ENCODE data around the gene PSMC3IP. TPM values are rescaled to one million over a fixed set of nuclear protein-coding genes. Genes with fewer than 3 reads are reported as not detected.
A peak's percentile ranks its signal among the peaks of the same experiment; 100 is the strongest.

PSMC3IP gene
- total RNA-seq, 1 experiment from 2014 or later, result 23.3 TPM

DNA sequence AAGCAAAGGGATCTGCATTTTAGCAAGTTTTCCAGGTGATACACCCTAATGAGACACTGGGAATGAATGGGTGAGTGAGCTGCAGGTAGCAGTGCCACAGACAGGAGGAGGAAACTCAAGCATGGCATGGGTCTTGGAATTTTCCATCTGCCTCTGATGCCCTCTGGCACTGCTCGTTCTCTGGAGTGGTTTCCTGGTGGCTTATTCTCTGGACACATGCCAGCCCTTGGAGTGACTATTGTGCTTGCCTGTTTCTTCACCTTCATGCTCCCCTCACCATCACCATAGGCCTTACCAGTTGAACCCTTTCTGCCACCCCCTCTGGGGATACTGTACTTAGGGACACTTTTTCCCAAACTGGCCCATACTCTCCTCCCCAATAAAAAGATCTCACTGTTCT lies 14.0 kb downstream of the PSMC3IP start:
- DNase-seq (ENCODE audit: low spot score) (no peak), ATAC-seq (no peak)
- Mint-ChIP-seq H3K36me3 (peaks cover 3% of the 10 kb centered on the region), H3K4me1 (peaks cover 22% of the 10 kb centered on the region), H3K27ac (no peak overlapping the region; the same call in 1 of the 2 replicates), H3K27me3 (ENCODE audit: low read depth) (no peaks in the 10 kb centered on the region), H3K9me3 (no peaks in the 10 kb centered on the region), H3K4me3 (peak overlapping the region; percentile 88)
- POLR2A ChIA-PET, result no interaction called here
- TF ChIP-seq ZNF263 (CRISPR knock-in tag; IDR thresholded peaks at IDR 0.05; ENCODE audit: low read depth), result no peak
- TF ChIP-seq, protein P1, sequence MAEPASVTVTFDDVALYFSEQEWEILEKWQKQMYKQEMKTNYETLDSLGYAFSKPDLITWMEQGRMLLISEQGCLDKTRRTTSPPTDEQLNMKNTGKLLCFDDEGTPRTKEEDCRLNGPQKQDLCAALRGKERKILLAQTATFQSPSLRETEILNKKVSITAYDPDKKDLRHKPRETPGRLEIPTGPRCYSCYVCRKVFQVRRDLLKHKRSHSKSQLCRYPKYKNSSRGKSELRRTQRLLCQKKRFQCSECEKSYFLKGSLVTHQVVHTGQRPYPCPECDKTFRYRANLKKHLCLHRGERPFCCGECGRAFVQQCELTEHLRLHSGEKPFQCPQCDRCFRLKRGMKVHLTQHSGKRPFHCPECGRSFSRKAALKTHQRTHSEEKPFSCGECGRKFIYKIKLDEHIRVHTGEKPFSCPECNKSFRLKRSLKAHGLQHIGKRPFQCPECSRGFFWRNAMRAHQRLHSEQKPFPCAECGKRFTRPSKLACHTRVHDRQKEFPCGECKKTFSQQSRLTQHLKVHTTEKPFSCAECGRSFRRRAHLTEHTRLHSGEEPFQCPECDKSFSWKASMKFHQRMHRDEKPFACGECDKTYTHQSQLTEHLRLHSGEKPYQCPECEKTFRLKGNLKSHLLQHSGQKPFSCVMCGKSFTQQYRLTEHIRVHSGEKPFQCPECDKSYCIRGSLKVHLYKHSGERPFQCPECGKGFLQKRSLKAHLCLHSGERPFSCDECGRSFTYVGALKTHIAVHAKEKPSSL (CRISPR knock-in tag; conservative IDR thresholded peaks at IDR 0.05), result no peak
- TF ChIP-seq, protein P2, sequence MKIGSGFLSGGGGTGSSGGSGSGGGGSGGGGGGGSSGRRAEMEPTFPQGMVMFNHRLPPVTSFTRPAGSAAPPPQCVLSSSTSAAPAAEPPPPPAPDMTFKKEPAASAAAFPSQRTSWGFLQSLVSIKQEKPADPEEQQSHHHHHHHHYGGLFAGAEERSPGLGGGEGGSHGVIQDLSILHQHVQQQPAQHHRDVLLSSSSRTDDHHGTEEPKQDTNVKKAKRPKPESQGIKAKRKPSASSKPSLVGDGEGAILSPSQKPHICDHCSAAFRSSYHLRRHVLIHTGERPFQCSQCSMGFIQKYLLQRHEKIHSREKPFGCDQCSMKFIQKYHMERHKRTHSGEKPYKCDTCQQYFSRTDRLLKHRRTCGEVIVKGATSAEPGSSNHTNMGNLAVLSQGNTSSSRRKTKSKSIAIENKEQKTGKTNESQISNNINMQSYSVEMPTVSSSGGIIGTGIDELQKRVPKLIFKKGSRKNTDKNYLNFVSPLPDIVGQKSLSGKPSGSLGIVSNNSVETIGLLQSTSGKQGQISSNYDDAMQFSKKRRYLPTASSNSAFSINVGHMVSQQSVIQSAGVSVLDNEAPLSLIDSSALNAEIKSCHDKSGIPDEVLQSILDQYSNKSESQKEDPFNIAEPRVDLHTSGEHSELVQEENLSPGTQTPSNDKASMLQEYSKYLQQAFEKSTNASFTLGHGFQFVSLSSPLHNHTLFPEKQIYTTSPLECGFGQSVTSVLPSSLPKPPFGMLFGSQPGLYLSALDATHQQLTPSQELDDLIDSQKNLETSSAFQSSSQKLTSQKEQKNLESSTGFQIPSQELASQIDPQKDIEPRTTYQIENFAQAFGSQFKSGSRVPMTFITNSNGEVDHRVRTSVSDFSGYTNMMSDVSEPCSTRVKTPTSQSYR (CRISPR knock-in tag; IDR thresholded peaks at IDR 0.05), result no peak
- no peak for TF ChIP-seq NFE2L1 (CRISPR knock-in tag; IDR thresholded peaks at IDR 0.05)
- TF ChIP-seq, protein P3, sequence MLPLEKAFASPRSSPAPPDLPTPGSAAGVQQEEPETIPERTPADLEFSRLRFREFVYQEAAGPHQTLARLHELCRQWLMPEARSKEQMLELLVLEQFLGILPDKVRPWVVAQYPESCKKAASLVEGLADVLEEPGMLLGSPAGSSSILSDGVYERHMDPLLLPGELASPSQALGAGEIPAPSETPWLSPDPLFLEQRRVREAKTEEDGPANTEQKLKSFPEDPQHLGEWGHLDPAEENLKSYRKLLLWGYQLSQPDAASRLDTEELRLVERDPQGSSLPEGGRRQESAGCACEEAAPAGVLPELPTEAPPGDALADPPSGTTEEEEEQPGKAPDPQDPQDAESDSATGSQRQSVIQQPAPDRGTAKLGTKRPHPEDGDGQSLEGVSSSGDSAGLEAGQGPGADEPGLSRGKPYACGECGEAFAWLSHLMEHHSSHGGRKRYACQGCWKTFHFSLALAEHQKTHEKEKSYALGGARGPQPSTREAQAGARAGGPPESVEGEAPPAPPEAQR (CRISPR knock-in tag; IDR thresholded peaks at IDR 0.05), result no peak
- no peak for TF ChIP-seq TEAD1 (CRISPR knock-in tag; IDR thresholded peaks at IDR 0.05)
- no peak for TF ChIP-seq IRF2 (CRISPR knock-in tag; IDR thresholded peaks at IDR 0.05; ENCODE audit: borderline replicate concordance, low read depth)
- TF ChIP-seq ELF4 (CRISPR knock-in tag; IDR thresholded peaks at IDR 0.05; ENCODE audit: low read depth), result no peak
- TF ChIP-seq SOX15 (CRISPR knock-in tag; IDR thresholded peaks at IDR 0.05), result no peak
- no peak for TF ChIP-seq SP1 (CRISPR knock-in tag; conservative IDR thresholded peaks at IDR 0.05)
- TF ChIP-seq, protein P4, sequence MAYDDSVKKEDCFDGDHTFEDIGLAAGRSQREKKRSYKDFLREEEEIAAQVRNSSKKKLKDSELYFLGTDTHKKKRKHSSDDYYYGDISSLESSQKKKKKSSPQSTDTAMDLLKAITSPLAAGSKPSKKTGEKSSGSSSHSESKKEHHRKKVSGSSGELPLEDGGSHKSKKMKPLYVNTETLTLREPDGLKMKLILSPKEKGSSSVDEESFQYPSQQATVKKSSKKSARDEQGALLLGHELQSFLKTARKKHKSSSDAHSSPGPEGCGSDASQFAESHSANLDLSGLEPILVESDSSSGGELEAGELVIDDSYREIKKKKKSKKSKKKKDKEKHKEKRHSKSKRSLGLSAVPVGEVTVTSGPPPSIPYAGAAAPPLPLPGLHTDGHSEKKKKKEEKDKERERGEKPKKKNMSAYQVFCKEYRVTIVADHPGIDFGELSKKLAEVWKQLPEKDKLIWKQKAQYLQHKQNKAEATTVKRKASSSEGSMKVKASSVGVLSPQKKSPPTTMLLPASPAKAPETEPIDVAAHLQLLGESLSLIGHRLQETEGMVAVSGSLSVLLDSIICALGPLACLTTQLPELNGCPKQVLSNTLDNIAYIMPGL (CRISPR knock-in tag; IDR thresholded peaks at IDR 0.05), result no peak
- CTCF ChIA-PET, result interaction anchor here (0.9 to 1.6 kb wide), 3 partner anchors 15 to 118 kb away, joined by 4 to 7 read pairs (median 4); partner anchors contain the start of gene CCR10

DNA sequence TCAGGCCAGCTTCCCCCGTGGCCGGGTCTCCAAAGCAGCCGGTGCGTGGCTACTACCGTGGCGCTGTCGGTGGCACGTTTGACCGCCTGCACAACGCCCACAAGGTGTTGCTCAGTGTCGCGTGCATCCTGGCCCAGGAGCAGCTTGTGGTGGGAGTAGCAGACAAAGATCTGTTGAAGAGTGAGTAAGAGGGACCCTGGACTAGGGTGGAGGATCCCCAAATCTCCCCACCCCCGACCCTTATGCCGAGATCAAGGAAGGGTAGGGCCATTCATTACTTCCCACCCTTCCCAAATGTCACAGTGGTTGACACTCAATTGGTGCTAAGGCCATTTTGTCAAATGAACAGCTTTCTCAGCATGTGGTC lies 14.4 kb downstream of the PSMC3IP start:
- CTCF ChIA-PET, result interaction anchor here (0.9 to 1.6 kb wide), 4 partner anchors 14 to 118 kb away, joined by 3 to 7 read pairs (median 4); partner anchors contain the start of gene CCR10
- TF ChIP-seq RELA (CRISPR knock-in tag; IDR thresholded peaks at IDR 0.05; ENCODE audit: borderline replicate concordance) (0 out of 2 replicates have a peak, but pooled peaks have one; percentile 27), FOXP1 (CRISPR knock-in tag; IDR thresholded peaks at IDR 0.05; ENCODE audit: borderline replicate concordance) (no peak)
- H3K27me3 Mint-ChIP-seq (ENCODE audit: low read depth), result no peaks in the 10 kb centered on the region
- ATAC-seq (no peak), DNase-seq (ENCODE audit: low spot score) (no peak)
- H3K27ac Mint-ChIP-seq, result no peak overlapping the region
- POLR2A ChIA-PET, result no interaction called here
- no peaks in the 10 kb centered on the region for H3K9me3 Mint-ChIP-seq
- peak overlapping the region; percentile 88 for H3K4me3 Mint-ChIP-seq
- H3K4me1 Mint-ChIP-seq, result peaks cover 22% of the 10 kb centered on the region
- H3K36me3 Mint-ChIP-seq, result peaks cover 3% of the 10 kb centered on the region

Measured in WTC11 (cell line).